Common myeloid progenitor, CD34-positive (primary cell): Measurements from ENCODE around the gene OR13C4.
"Not testable (repeated sequence)": the region's sequence is repeated elsewhere in the genome, so short reads cannot be mapped to it uniquely, and the experiment has no call there.

Experiments
- CTCF ChIA-PET: fragments of 350-600 bp; sonication (Branson Sonifier 250); formaldehyde crosslinking; loops from one replicate; lab custom pipeline; 2021; ENCODE audit warnings: antibody characterized with exemption; lab: Charles Lee
- POLR2A ChIA-PET: fragments of 350-600 bp; sonication (Branson Sonifier 250); formaldehyde crosslinking; loops from one replicate; lab custom pipeline; 2021; ENCODE audit warnings: antibody characterized with exemption; lab: Charles Lee
- DNase-seq, 3 donors: peaks; one replicate each; pipeline versions ENCODE4 v3.0.0 to v3.0.0-alpha.2; 2013
- H3K27ac ChIP-seq, 2 experiments: 1 replicate in 1 of 2; 2 replicates in 1 of 2; pipeline ENCODE4 v1.7.0; 2013; ENCODE audit warnings: inconsistent platforms in 2 of 2, low read length in 2 of 2, mild to moderate bottlenecking in 2 of 2, low read depth in 1 of 2, moderate library complexity in 1 of 2; ENCODE audit not compliant: severe bottlenecking in 2 of 2, insufficient read depth in 1 of 2, poor library complexity in 1 of 2
- H3K27me3 ChIP-seq, 5 experiments: replicated peaks in 2 of 5; 1 replicate in 3 of 5; 2 replicates in 2 of 5; pipeline versions ENCODE4 v1.6.1 to v1.7.0; 2013; ENCODE audit warnings: low read length in 4 of 5, mild to moderate bottlenecking in 2 of 5, moderate library complexity in 2 of 5, inconsistent platforms in 1 of 5; ENCODE audit not compliant: insufficient read depth in 5 of 5, control insufficient read depth in 4 of 5
- H3K36me3 ChIP-seq, 4 experiments: 1 replicate in 2 of 4; 2 replicates in 2 of 4; pipeline versions ENCODE4 v1.6.1 to v1.7.0; 2013; ENCODE audit warnings: low read length in 3 of 4, control low read depth in 1 of 4, mild to moderate bottlenecking in 1 of 4; ENCODE audit not compliant: control insufficient read depth in 4 of 4, insufficient read depth in 4 of 4
- H3K4me1 ChIP-seq, 4 experiments: 1 replicate in 3 of 4; 2 replicates in 1 of 4; pipeline versions ENCODE4 v1.6.1 to v1.7.1; 2013; ENCODE audit warnings: low read length in 3 of 4, mild to moderate bottlenecking in 3 of 4, control low read depth in 1 of 4, inconsistent platforms in 1 of 4, moderate library complexity in 1 of 4; ENCODE audit not compliant: control insufficient read depth in 4 of 4, insufficient read depth in 4 of 4; ENCODE audit errors: control extremely low read depth in 1 of 4
- H3K4me3 ChIP-seq, 7 experiments: 1 replicate in 4 of 7; 2 replicates in 3 of 7; pipeline versions ENCODE4 v1.5.1 to v1.7.0; 2013; ENCODE audit warnings: mild to moderate bottlenecking in 7 of 7, low read length in 6 of 7, moderate library complexity in 6 of 7, inconsistent platforms in 2 of 7, low read depth in 2 of 7, control low read depth in 1 of 7; ENCODE audit not compliant: insufficient read depth in 4 of 7, control insufficient read depth in 1 of 7; ENCODE audit errors: extremely low read depth in 1 of 7
- H3K9me3 ChIP-seq, 5 experiments: 1 replicate in 4 of 5; 2 replicates in 1 of 5; pipeline versions ENCODE4 v1.6.1 to v1.7.1; 2013; ENCODE audit warnings: low read length in 4 of 5, mild to moderate bottlenecking in 2 of 5, inconsistent platforms in 1 of 5, low read depth in 1 of 5, moderate library complexity in 1 of 5; ENCODE audit not compliant: control insufficient read depth in 4 of 5, insufficient read depth in 2 of 5; ENCODE audit errors: control extremely low read depth in 1 of 5
- WGBS: methylation state at CpG from one replicate; pipeline ENCODE4 v1.1.5; 2013; ENCODE audit not compliant: insufficient coverage; 5-methylcytosine and 5-hydroxymethylcytosine counted together

OR13C4 gene

GRCh38 chr9:104553261-104553660, 26.3 kb upstream of the OR13C4 start:
- Histone ChIP-seq H3K36me3 (no peaks in the 10 kb centered on the region), H3K4me1 (no peaks in the 10 kb centered on the region), H3K27ac (no peak overlapping the region), H3K27me3 (no peaks in the 10 kb centered on the region), H3K9me3 (peaks cover 0 to 2% (median 0%) of the 10 kb centered on the region in 5 experiments), H3K4me3 (no peak overlapping the region)
- DNase-seq: no peak
- ChIA-PET CTCF (no interaction called here), POLR2A (no interaction called here)
- WGBS: no CpG with 5 or more reads among the region's 1 CpG

- H3K9me3 ChIP-seq: no peaks in the 10 kb centered on the region
- H3K4me3 ChIP-seq: no peak overlapping the region
- ChIA-PET POLR2A (no interaction called here), CTCF (no interaction called here)
- H3K36me3 ChIP-seq: no peaks in the 10 kb centered on the region
- no peaks in the 10 kb centered on the region for H3K27me3 ChIP-seq
- H3K4me1 ChIP-seq: no peaks in the 10 kb centered on the region
- no peak overlapping the region for H3K27ac ChIP-seq
- no peak for DNase-seq
- WGBS: 100% methylated on average over 1 of the region's 4 CpGs
Measured at GRCh38 chr9:104544644-104545043, 17.6 kb upstream of the OR13C4 start.

GRCh38 chr9:104539275-104539674, 12.3 kb upstream of the OR13C4 start:
- CTCF ChIA-PET: no interaction called here
- no peak for DNase-seq
- Histone ChIP-seq H3K4me3 (no peak overlapping the region), H3K27ac (no peak overlapping the region), H3K9me3 (no peaks in the 10 kb centered on the region), H3K36me3 (no peaks in the 10 kb centered on the region), H3K4me1 (no peaks in the 10 kb centered on the region), H3K27me3 (no peaks in the 10 kb centered on the region)
- POLR2A ChIA-PET: no interaction called here
- 73% methylated on average over 1 of the region's 1 CpG for WGBS

DNA sequence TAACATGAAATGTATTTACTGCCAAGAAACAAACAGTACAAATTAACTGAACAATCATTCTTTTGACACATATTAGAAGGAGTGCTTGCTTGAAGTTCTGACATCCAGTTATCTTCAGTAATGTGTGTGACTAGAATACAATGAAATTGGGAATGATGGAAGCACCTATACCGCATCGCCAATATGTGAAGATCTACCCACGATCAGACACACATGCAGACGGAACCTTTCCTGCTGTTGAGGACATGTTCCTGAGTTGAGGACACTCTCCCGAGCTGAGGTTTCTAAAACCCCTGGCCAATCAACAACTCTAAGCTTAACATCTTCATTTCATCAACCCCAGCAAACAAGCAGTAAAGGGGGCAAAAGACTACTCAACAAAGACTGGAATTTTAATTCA, 9.7 kb upstream of the OR13C4 start, which contains the start of gene OR13C3:
TSS of gene OR13C3 (minus strand) at position 101 of the 400 bp plus-strand sequence. CDS start 133 bp downstream, outside the sequence.
- H3K4me1 ChIP-seq: no peaks in the 10 kb centered on the region
- 100% methylated on average over 4 of the region's 5 CpGs for WGBS
- H3K9me3 ChIP-seq: no peaks in the 10 kb centered on the region
- no peak within 1 kb of the TSS for H3K27ac ChIP-seq
- POLR2A ChIA-PET: no interaction called here
- H3K4me3 ChIP-seq: no peak within 1 kb of the TSS
- no peaks in the 10 kb centered on the region for H3K36me3 ChIP-seq
- CTCF ChIA-PET: no interaction called here
- DNase-seq: no peak
- no peaks in the 10 kb centered on the region for H3K27me3 ChIP-seq

DNA sequence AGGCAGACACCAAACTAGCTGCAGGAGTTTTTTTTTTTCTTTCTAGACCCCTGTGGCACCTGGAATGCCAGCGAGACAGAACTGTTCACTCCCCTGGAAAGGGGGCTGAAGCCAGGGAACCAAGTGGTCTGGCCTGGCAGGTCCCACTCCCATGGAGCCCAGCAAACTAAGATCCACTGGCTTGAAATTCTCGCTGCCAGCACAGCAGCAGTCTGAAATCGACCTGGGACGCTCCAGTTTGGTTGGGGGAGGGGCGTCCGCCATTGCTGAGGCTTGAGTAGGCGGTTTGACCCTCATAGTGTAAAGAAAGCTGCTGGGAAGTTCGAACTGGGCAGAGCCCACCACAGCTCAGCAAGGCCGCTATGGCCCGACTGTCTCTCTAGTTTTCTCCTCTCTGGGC, 6.8 kb downstream of the OR13C4 start:
- CTCF ChIA-PET, H3K27ac ChIP-seq, DNase-seq, H3K27me3 ChIP-seq, H3K4me1 ChIP-seq, H3K9me3 ChIP-seq, H3K4me3 ChIP-seq, H3K36me3 ChIP-seq, POLR2A ChIA-PET: not testable (repeated sequence)
- 93% methylated on average over 7 of the region's 10 CpGs for WGBS

DNA sequence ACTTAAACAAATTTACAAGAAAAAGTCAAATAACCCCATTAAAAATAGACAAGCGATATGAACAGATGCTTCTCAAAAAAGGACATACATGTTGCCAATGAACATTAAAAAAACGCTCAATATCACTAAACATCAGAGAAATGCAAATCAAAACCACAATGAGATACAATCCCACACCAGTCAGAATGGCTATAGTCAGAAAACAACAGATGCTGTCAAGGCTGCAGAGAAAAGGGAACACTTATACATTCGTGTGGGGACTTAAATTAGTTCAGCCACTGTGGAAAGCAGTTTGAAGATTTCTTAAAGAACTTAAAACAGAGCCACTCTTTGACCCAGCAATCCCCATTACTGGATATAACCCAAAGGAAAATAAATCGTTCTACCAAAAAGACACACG, 12.1 kb downstream of the OR13C4 start:
- Histone ChIP-seq H3K4me3 (no peak overlapping the region), H3K4me1 (no peaks in the 10 kb centered on the region), H3K27ac (no peak overlapping the region), H3K9me3 (no peaks in the 10 kb centered on the region), H3K36me3 (no peaks in the 10 kb centered on the region), H3K27me3 (no peaks in the 10 kb centered on the region)
- WGBS: 86% methylated on average over 5 of the region's 5 CpGs
- CTCF ChIA-PET: no interaction called here
- POLR2A ChIA-PET: no interaction called here
- no peak for DNase-seq

- CTCF ChIA-PET: interaction anchor here (1.0 kb wide), 1 partner anchor 12 kb away, joined by 3 read pairs; no protein-coding TSS in a partner anchor
- Histone ChIP-seq H3K4me1 (no peaks in the 10 kb centered on the region), H3K27ac (no peak overlapping the region), H3K36me3 (no peaks in the 10 kb centered on the region), H3K27me3 (no peaks in the 10 kb centered on the region), H3K4me3 (no peak overlapping the region), H3K9me3 (no peaks in the 10 kb centered on the region)
- POLR2A ChIA-PET: no interaction called here
- no peak for DNase-seq
Measured at GRCh38 chr9:104506565-104506964, 20.4 kb downstream of the OR13C4 start.
